Putamen (tissue), 1 donor: ENCODE results near the gene MEGF10.

Experiments used
- DNase-seq: peaks from one replicate; pipeline ENCODE4 v3.0.0-alpha.2; 2016; ENCODE audit warnings: low spot score

MEGF10 gene

GRCh38 chr5:127441799-127442484, 151.3 kb downstream of the MEGF10 start:
- DNase-seq = peak; percentile 58

- DNase-seq = no peak
Observed at GRCh38 chr5:127444171-127444570, 153.6 kb downstream of the MEGF10 start.

- no peak for DNase-seq
Observed at GRCh38 chr5:127445328-127445727, 154.7 kb downstream of the MEGF10 start.

- DNase-seq = no peak
Observed at GRCh38 chr5:127446626-127447025, 156.0 kb downstream of the MEGF10 start.

- no peak for DNase-seq
Observed at GRCh38 chr5:127447827-127448226, 157.2 kb downstream of the MEGF10 start.

- no peak for DNase-seq
Observed at GRCh38 chr5:127450046-127450445, 159.4 kb downstream of the MEGF10 start.

GRCh38 chr5:127451096-127451495, 160.5 kb downstream of the MEGF10 start:
- no peak for DNase-seq

- DNase-seq = no peak
Observed at GRCh38 chr5:127452626-127453025, 162.0 kb downstream of the MEGF10 start.

GRCh38 chr5:127471211-127471610, 180.6 kb downstream of the MEGF10 start:
- DNase-seq = no peak

GRCh38 chr5:127472700-127473099, 182.1 kb downstream of the MEGF10 start:
- no peak for DNase-seq

- DNase-seq = peak; percentile 16
Observed at GRCh38 chr5:127486471-127486870, 195.9 kb downstream of the MEGF10 start.

- peak; percentile 53 for DNase-seq
Observed at GRCh38 chr5:127492854-127493738, 202.5 kb downstream of the MEGF10 start.

GRCh38 chr5:127498548-127498947, 208.0 kb downstream of the MEGF10 start:
- DNase-seq = no peak

GRCh38 chr5:127505905-127506304, 215.3 kb downstream of the MEGF10 start:
- DNase-seq = no peak

GRCh38 chr5:127506616-127507015, 216.0 kb downstream of the MEGF10 start:
- DNase-seq = no peak

GRCh38 chr5:127508644-127509373, 218.2 kb downstream of the MEGF10 start:
- DNase-seq = no peak
